Gastroesophageal sphincter (tissue), 3 donors: ENCODE results near the gene CDC42EP5.
A peak's percentile ranks its signal among the peaks of the same experiment; 100 is the strongest.

Source experiments
- CTCF ChIP-seq, 4 experiments: fragments of 200-600 bp in 2 of 4; fragments of 450-650 bp in 2 of 4; sonication (generic) in 1 of 4; IDR thresholded peaks; one replicate each; pipeline ENCODE4 v1.5.1; 2017 to 2019; ENCODE audit warnings: antibody characterized with exemption in 4 of 4, mild to moderate bottlenecking in 2 of 4, moderate library complexity in 2 of 4
- POLR2AphosphoS5 ChIP-seq: sonication (generic); formaldehyde crosslinking; IDR thresholded peaks from one replicate; pipeline ENCODE4 v1.6.1; 2017; ENCODE audit warnings: antibody characterized with exemption

- TF ChIP-seq CTCF (IDR thresholded peaks at IDR 0.05), result peak; percentile 1 to 61 (median 22)
- TF ChIP-seq POLR2AphosphoS5, result no peak
Observed at GRCh38 chr19:54481326-54481930, 8.3 kb upstream of the CDC42EP5 start.
